ENCODE results near the gene TEX26. TPM values are rescaled to one million over a fixed set of nuclear protein-coding genes. Genes with fewer than 3 reads are reported as not detected.

The TEX26 gene
- total RNA-seq, 4 donors from 2014 or later, result not detected

GRCh38 chr13:30928978-30929377 lies 3.5 kb upstream of the TEX26 start:
- Histone ChIP-seq H3K4me3 (no peak overlapping the region), H3K36me3 (no peaks in the 10 kb centered on the region), H3K9me3 (no peaks in the 10 kb centered on the region), H3K27me3 (peaks cover 8 to 9% (median 8%) of the 10 kb centered on the region in 3 donors), H3K27ac (no peak overlapping the region), H3K4me1 (no peaks in the 10 kb centered on the region)
- intact Hi-C loops (cut with DNase I; ENCODE audit: low total_unique reads), result no loop called here
- DNase-seq (no peak), ATAC-seq (no peak)
- TF ChIP-seq, protein P1, sequence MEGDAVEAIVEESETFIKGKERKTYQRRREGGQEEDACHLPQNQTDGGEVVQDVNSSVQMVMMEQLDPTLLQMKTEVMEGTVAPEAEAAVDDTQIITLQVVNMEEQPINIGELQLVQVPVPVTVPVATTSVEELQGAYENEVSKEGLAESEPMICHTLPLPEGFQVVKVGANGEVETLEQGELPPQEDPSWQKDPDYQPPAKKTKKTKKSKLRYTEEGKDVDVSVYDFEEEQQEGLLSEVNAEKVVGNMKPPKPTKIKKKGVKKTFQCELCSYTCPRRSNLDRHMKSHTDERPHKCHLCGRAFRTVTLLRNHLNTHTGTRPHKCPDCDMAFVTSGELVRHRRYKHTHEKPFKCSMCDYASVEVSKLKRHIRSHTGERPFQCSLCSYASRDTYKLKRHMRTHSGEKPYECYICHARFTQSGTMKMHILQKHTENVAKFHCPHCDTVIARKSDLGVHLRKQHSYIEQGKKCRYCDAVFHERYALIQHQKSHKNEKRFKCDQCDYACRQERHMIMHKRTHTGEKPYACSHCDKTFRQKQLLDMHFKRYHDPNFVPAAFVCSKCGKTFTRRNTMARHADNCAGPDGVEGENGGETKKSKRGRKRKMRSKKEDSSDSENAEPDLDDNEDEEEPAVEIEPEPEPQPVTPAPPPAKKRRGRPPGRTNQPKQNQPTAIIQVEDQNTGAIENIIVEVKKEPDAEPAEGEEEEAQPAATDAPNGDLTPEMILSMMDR (IDR thresholded peaks at IDR 0.05 in 4 of 5, conservative IDR thresholded peaks at IDR 0.05 in 1 of 5), result no peak
- no peak for TF ChIP-seq POLR2A (IDR thresholded peaks at IDR 0.05)
- in situ Hi-C loops (cut with MboI; ENCODE audit: low sequenced_read_pairs in 4 of 4), result no loop called here

DNA sequence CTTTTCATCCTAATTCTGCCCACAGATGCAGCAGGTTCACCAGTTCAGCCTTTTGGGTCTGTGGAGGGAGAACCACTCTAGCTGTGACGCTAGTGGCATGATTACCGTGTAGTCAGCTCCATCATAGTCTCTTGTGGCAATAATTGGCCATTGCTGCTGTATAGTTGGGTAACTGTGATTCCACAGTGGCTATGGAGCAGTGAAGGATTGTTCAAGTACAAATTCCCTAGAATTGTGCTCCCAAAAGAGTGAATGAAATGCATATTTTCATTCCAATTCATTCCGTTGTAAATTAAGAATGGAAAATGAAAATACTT lies 856 bp downstream of the TEX26 start:
- Histone ChIP-seq H3K4me1 (no peaks in the 10 kb centered on the region), H3K36me3 (no peaks in the 10 kb centered on the region), H3K4me3 (no peak overlapping the region), H3K27me3 (peaks cover 8 to 9% (median 8%) of the 10 kb centered on the region in 3 donors), H3K27ac (no peak overlapping the region), H3K9me3 (no peaks in the 10 kb centered on the region)
- no peak for TF ChIP-seq POLR2A (IDR thresholded peaks at IDR 0.05)
- TF ChIP-seq, protein P1 (IDR thresholded peaks at IDR 0.05 in 4 of 5, conservative IDR thresholded peaks at IDR 0.05 in 1 of 5), result no peak
- ATAC-seq (no peak), DNase-seq (no peak)
- intact Hi-C loops (cut with DNase I; ENCODE audit: low total_unique reads) (no loop called here), in situ Hi-C loops (cut with MboI; ENCODE audit: low sequenced_read_pairs in 4 of 4) (no loop called here)

DNA sequence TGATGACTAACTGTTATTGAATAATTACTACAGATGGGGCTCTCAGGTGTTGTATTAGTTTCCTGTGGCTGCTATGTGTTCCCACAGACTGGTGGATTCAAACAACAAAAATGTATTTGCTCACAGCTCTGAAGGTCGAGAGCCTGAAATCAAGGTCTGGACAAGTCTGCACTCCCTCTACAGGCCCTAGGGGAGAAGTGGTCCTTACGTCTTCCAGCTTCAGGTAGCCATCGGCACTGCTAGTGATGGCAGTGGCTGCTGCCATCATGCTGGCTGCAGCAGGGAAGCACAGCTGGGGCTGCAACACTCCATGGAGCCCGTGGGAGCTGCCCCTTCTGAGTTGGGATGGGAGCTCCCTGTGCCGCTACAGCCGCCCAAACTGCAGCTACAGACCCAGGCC lies 1.9 kb downstream of the TEX26 start:
- H3K4me1 ChIP-seq, result no peaks in the 10 kb centered on the region
- TF ChIP-seq, protein P1 (IDR thresholded peaks at IDR 0.05 in 4 of 5, conservative IDR thresholded peaks at IDR 0.05 in 1 of 5), result no peak
- no peak for TF ChIP-seq POLR2A (IDR thresholded peaks at IDR 0.05)
- ATAC-seq, result no peak
- H3K27ac ChIP-seq, result no peak overlapping the region
- peaks cover 8 to 9% (median 8%) of the 10 kb centered on the region in 3 donors for H3K27me3 ChIP-seq
- no peaks in the 10 kb centered on the region for H3K9me3 ChIP-seq
- intact Hi-C loops (cut with DNase I; ENCODE audit: low total_unique reads) (no loop called here), in situ Hi-C loops (cut with MboI; ENCODE audit: low sequenced_read_pairs in 4 of 4) (no loop called here)
- H3K4me3 ChIP-seq, result no peak overlapping the region
- no peak for DNase-seq
- H3K36me3 ChIP-seq, result no peaks in the 10 kb centered on the region

DNA sequence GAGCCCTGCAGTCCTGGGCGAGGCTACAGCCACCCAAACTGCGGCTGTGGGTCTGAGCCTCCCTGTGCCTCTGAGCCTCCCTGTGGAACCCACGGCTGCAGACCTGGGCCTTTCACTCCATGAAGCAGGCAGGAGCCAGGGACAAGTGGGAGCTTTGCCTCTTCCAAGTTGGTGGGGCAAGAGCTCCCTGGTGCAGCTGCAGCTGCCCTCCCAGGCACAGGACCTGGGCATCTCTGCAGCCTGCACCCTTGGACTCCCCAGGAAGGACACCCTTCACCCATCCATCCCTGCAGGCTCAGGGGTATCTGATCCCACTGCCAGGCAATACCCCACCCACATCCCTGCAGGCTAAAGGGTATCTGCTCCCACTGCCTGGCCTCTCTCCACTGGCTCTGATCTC lies 2.3 kb downstream of the TEX26 start:
- ATAC-seq (no peak), DNase-seq (no peak)
- H3K27me3 ChIP-seq, result peaks cover 8 to 9% (median 8%) of the 10 kb centered on the region in 3 donors
- no peak overlapping the region for H3K27ac ChIP-seq
- H3K4me1 ChIP-seq, result no peaks in the 10 kb centered on the region
- no peaks in the 10 kb centered on the region for H3K9me3 ChIP-seq
- no peak for TF ChIP-seq POLR2A (IDR thresholded peaks at IDR 0.05)
- TF ChIP-seq, protein P1 (IDR thresholded peaks at IDR 0.05 in 4 of 5, conservative IDR thresholded peaks at IDR 0.05 in 1 of 5), result no peak
- H3K4me3 ChIP-seq, result no peak overlapping the region
- intact Hi-C loops (cut with DNase I; ENCODE audit: low total_unique reads), result no loop called here
- in situ Hi-C loops (cut with MboI; ENCODE audit: low sequenced_read_pairs in 4 of 4), result no loop called here
- H3K36me3 ChIP-seq, result no peaks in the 10 kb centered on the region

- intact Hi-C loops (cut with DNase I; ENCODE audit: low total_unique reads), result no loop called here
- Histone ChIP-seq H3K9me3 (no peaks in the 10 kb centered on the region), H3K4me3 (no peak overlapping the region), H3K4me1 (no peaks in the 10 kb centered on the region), H3K36me3 (no peaks in the 10 kb centered on the region), H3K27ac (no peak overlapping the region), H3K27me3 (peaks cover 5 to 8% (median 6%) of the 10 kb centered on the region in 3 donors)
- TF ChIP-seq POLR2A (IDR thresholded peaks at IDR 0.05), result no peak
- TF ChIP-seq, protein P1 (IDR thresholded peaks at IDR 0.05 in 4 of 5, conservative IDR thresholded peaks at IDR 0.05 in 1 of 5), result no peak
- DNase-seq, result no peak
- in situ Hi-C loops (cut with MboI; ENCODE audit: low sequenced_read_pairs in 4 of 4), result no loop called here
- ATAC-seq, result no peak
Observed at GRCh38 chr13:30936971-30937370, 4.5 kb downstream of the TEX26 start.
